Liver (tissue), 3 donors: ENCODE data around the gene C19orf44.
A peak's percentile ranks its signal among the peaks of the same experiment; 100 is the strongest.

Experiments
- CTCF ChIP-seq: fragments of 150-350 bp; IDR thresholded peaks from 2 replicates; pipeline ENCODE4 v1.5.1; 2017; ENCODE audit warnings: improper control_type of control experiment, low read depth, low read length; ENCODE audit not compliant: missing input control
- JUND ChIP-seq, 2 donors: IDR thresholded peaks; 2 replicates each; pipeline ENCODE4 v1.6.1; 2016; ENCODE audit warnings: antibody characterized with exemption in 2 of 2
- NR2F2 ChIP-seq: IDR thresholded peaks from 2 replicates; pipeline ENCODE4 v1.6.1; 2016; ENCODE audit warnings: antibody characterized with exemption
- RAD21 ChIP-seq, 2 donors: IDR thresholded peaks; 2 replicates each; pipeline ENCODE4 v1.6.1; 2016; ENCODE audit warnings: antibody characterized with exemption in 2 of 2, mild to moderate bottlenecking in 2 of 2
- REST ChIP-seq: IDR thresholded peaks from 2 replicates; pipeline ENCODE4 v1.6.1; 2016; ENCODE audit warnings: antibody characterized with exemption, mild to moderate bottlenecking
- RXRA ChIP-seq, 2 donors: IDR thresholded peaks; 2 replicates each; pipeline ENCODE4 v1.6.1; 2017 to 2018; ENCODE audit warnings: antibody characterized with exemption in 2 of 2, mild to moderate bottlenecking in 1 of 2
- SP1 ChIP-seq: IDR thresholded peaks from 2 replicates; pipeline ENCODE4 v1.6.1; 2018; ENCODE audit warnings: antibody characterized with exemption, mild to moderate bottlenecking
- TAF1 ChIP-seq: conservative IDR thresholded peaks from 2 replicates; pipeline ENCODE4 v1.6.1; 2016; ENCODE audit warnings: antibody characterized with exemption, mild to moderate bottlenecking
- ZBTB33 ChIP-seq: IDR thresholded peaks from 2 replicates; pipeline ENCODE4 v1.6.1; 2016; ENCODE audit warnings: antibody characterized with exemption
- donor health status: healthy.
- donor health status: healthy.

GRCh38 chr19:16454351-16454918, 41.8 kb upstream of the C19orf44 start:
- TF ChIP-seq CTCF = no peak
- peak in 1 of 2 donors; percentile 29 for TF ChIP-seq RAD21 (IDR thresholded peaks at IDR 0.05)
- no peak for TF ChIP-seq JUND (IDR thresholded peaks at IDR 0.05)
- TF ChIP-seq RXRA (IDR thresholded peaks at IDR 0.05) = peak; percentile 71 to 73
- TF ChIP-seq TAF1 = no peak
- TF ChIP-seq SP1 = peak; percentile 26
- TF ChIP-seq NR2F2 = no peak
- TF ChIP-seq ZBTB33 = no peak
- no peak for TF ChIP-seq REST
